Measurements from ENCODE around the gene MAGI1.

MAGI1 gene

GRCh38 chr3:65334045-65334665 lies 704.6 kb downstream of the MAGI1 start:
- Histone ChIP-seq H2AK5ac (ENCODE audit: low read length) (no peak overlapping the region), H4K5ac (ENCODE audit: low read length) (no peak overlapping the region), H3K4me3 (ENCODE audit: low read length) (no peak overlapping the region), H3K27me3 (ENCODE audit: insufficient read depth, low read length, poor library complexity) (no peaks in the 10 kb centered on the region), H3K4ac (ENCODE audit: low read depth, low read length) (no peak overlapping the region), H2BK120ac (ENCODE audit: low read depth, low read length) (no peak overlapping the region), H3K36me3 (ENCODE audit: control insufficient read depth, insufficient read depth, low read length) (no peaks in the 10 kb centered on the region), H3K79me2 (ENCODE audit: control insufficient read depth, insufficient read depth, low read length) (no peaks in the 10 kb centered on the region), H3K56ac (ENCODE audit: low read length) (no peak overlapping the region), H3K9ac (ENCODE audit: low read length) (no peak overlapping the region), H2BK5ac (ENCODE audit: low read length) (no peak overlapping the region), H2BK15ac (replicated peaks; ENCODE audit: low read depth) (no peak overlapping the region), H3K23ac (ENCODE audit: low read length) (no peak overlapping the region), H3K79me1 (ENCODE audit: low read length) (no peaks in the 10 kb centered on the region), H3K27ac (ENCODE audit: low read depth, low read length) (no peak overlapping the region), H3K18ac (ENCODE audit: low read length) (no peak overlapping the region), H3K4me2 (ENCODE audit: low read length) (no peak overlapping the region), H4K8ac (ENCODE audit: low read depth, low read length) (no peak overlapping the region), H3K4me1 (ENCODE audit: control insufficient read depth, low read depth, low read length) (no peaks in the 10 kb centered on the region)
- WGBS (ENCODE audit: extremely low coverage, insufficient coverage, low lambda C conversion rate) = no CpG with 5 or more reads among the region's 1 CpG
- no peak for DNase-seq

- DNase-seq = no peak
- no peak overlapping the region for H3K27ac ChIP-seq (ENCODE audit: low read depth, low read length)
- no peak overlapping the region for H2BK5ac ChIP-seq (ENCODE audit: low read length)
- H3K27me3 ChIP-seq (ENCODE audit: insufficient read depth, low read length, poor library complexity) = no peaks in the 10 kb centered on the region
- WGBS (ENCODE audit: extremely low coverage, insufficient coverage, low lambda C conversion rate) = no CpG with 5 or more reads among the region's 3 CpGs
- no peak overlapping the region for H4K5ac ChIP-seq (ENCODE audit: low read length)
- H2BK120ac ChIP-seq (ENCODE audit: low read depth, low read length) = no peak overlapping the region
- no peak overlapping the region for H3K4me3 ChIP-seq (ENCODE audit: low read length)
- H2AK5ac ChIP-seq (ENCODE audit: low read length) = no peak overlapping the region
- H3K9ac ChIP-seq (ENCODE audit: low read length) = no peak overlapping the region
- no peaks in the 10 kb centered on the region for H3K79me1 ChIP-seq (ENCODE audit: low read length)
- H3K4me1 ChIP-seq (ENCODE audit: control insufficient read depth, low read depth, low read length) = no peaks in the 10 kb centered on the region
- H4K8ac ChIP-seq (ENCODE audit: low read depth, low read length) = no peak overlapping the region
- no peak overlapping the region for H3K4ac ChIP-seq (ENCODE audit: low read depth, low read length)
- no peak overlapping the region for H3K18ac ChIP-seq (ENCODE audit: low read length)
- H3K23ac ChIP-seq (ENCODE audit: low read length) = no peak overlapping the region
- no peaks in the 10 kb centered on the region for H3K79me2 ChIP-seq (ENCODE audit: control insufficient read depth, insufficient read depth, low read length)
- H3K56ac ChIP-seq (ENCODE audit: low read length) = no peak overlapping the region
- no peak overlapping the region for H2BK15ac ChIP-seq (replicated peaks; ENCODE audit: low read depth)
- H3K4me2 ChIP-seq (ENCODE audit: low read length) = no peak overlapping the region
- H3K36me3 ChIP-seq (ENCODE audit: control insufficient read depth, insufficient read depth, low read length) = no peaks in the 10 kb centered on the region
These were observed 707.0 kb downstream of the MAGI1 start for GRCh38 chr3:65331730-65332129.

GRCh38 chr3:65330072-65330471 lies 708.6 kb downstream of the MAGI1 start:
- no peak overlapping the region for H3K18ac ChIP-seq (ENCODE audit: low read length)
- no peak overlapping the region for H3K56ac ChIP-seq (ENCODE audit: low read length)
- H3K23ac ChIP-seq (ENCODE audit: low read length) = no peak overlapping the region
- H3K4me2 ChIP-seq (ENCODE audit: low read length) = no peak overlapping the region
- WGBS (ENCODE audit: extremely low coverage, insufficient coverage, low lambda C conversion rate) = no CpG with 5 or more reads among the region's 6 CpGs
- no peaks in the 10 kb centered on the region for H3K27me3 ChIP-seq (ENCODE audit: insufficient read depth, low read length, poor library complexity)
- H2BK5ac ChIP-seq (ENCODE audit: low read length) = no peak overlapping the region
- H3K36me3 ChIP-seq (ENCODE audit: control insufficient read depth, insufficient read depth, low read length) = no peaks in the 10 kb centered on the region
- no peaks in the 10 kb centered on the region for H3K4me1 ChIP-seq (ENCODE audit: control insufficient read depth, low read depth, low read length)
- no peaks in the 10 kb centered on the region for H3K79me2 ChIP-seq (ENCODE audit: control insufficient read depth, insufficient read depth, low read length)
- no peak overlapping the region for H3K4ac ChIP-seq (ENCODE audit: low read depth, low read length)
- no peak overlapping the region for H2BK120ac ChIP-seq (ENCODE audit: low read depth, low read length)
- no peak overlapping the region for H3K4me3 ChIP-seq (ENCODE audit: low read length)
- H4K5ac ChIP-seq (ENCODE audit: low read length) = no peak overlapping the region
- no peak for DNase-seq
- no peak overlapping the region for H3K27ac ChIP-seq (ENCODE audit: low read depth, low read length)
- no peak overlapping the region for H4K8ac ChIP-seq (ENCODE audit: low read depth, low read length)
- no peak overlapping the region for H2AK5ac ChIP-seq (ENCODE audit: low read length)
- H2BK15ac ChIP-seq (replicated peaks; ENCODE audit: low read depth) = no peak overlapping the region
- no peak overlapping the region for H3K9ac ChIP-seq (ENCODE audit: low read length)
- H3K79me1 ChIP-seq (ENCODE audit: low read length) = no peaks in the 10 kb centered on the region

- no peak overlapping the region for H3K23ac ChIP-seq (ENCODE audit: low read length)
- no peak overlapping the region for H3K4me3 ChIP-seq (ENCODE audit: low read length)
- H3K4me2 ChIP-seq (ENCODE audit: low read length) = no peak overlapping the region
- no peak overlapping the region for H2BK120ac ChIP-seq (ENCODE audit: low read depth, low read length)
- H4K8ac ChIP-seq (ENCODE audit: low read depth, low read length) = no peak overlapping the region
- H3K9ac ChIP-seq (ENCODE audit: low read length) = no peak overlapping the region
- H4K5ac ChIP-seq (ENCODE audit: low read length) = no peak overlapping the region
- no peak overlapping the region for H2BK15ac ChIP-seq (replicated peaks; ENCODE audit: low read depth)
- no peaks in the 10 kb centered on the region for H3K4me1 ChIP-seq (ENCODE audit: control insufficient read depth, low read depth, low read length)
- H3K79me1 ChIP-seq (ENCODE audit: low read length) = no peaks in the 10 kb centered on the region
- H2BK5ac ChIP-seq (ENCODE audit: low read length) = no peak overlapping the region
- no peak for DNase-seq
- H3K27ac ChIP-seq (ENCODE audit: low read depth, low read length) = no peak overlapping the region
- no peaks in the 10 kb centered on the region for H3K79me2 ChIP-seq (ENCODE audit: control insufficient read depth, insufficient read depth, low read length)
- no peak overlapping the region for H3K4ac ChIP-seq (ENCODE audit: low read depth, low read length)
- H3K27me3 ChIP-seq (ENCODE audit: insufficient read depth, low read length, poor library complexity) = no peaks in the 10 kb centered on the region
- H3K18ac ChIP-seq (ENCODE audit: low read length) = no peak overlapping the region
- H3K56ac ChIP-seq (ENCODE audit: low read length) = no peak overlapping the region
- no CpG with 5 or more reads among the region's 4 CpGs for WGBS (ENCODE audit: extremely low coverage, insufficient coverage, low lambda C conversion rate)
- no peaks in the 10 kb centered on the region for H3K36me3 ChIP-seq (ENCODE audit: control insufficient read depth, insufficient read depth, low read length)
- no peak overlapping the region for H2AK5ac ChIP-seq (ENCODE audit: low read length)
These were observed 710.6 kb downstream of the MAGI1 start for GRCh38 chr3:65328148-65328547.

GRCh38 chr3:65326574-65326973 lies 712.1 kb downstream of the MAGI1 start:
- no peak overlapping the region for H3K4ac ChIP-seq (ENCODE audit: low read depth, low read length)
- no peak overlapping the region for H3K4me3 ChIP-seq (ENCODE audit: low read length)
- H3K4me2 ChIP-seq (ENCODE audit: low read length) = no peak overlapping the region
- H3K9ac ChIP-seq (ENCODE audit: low read length) = no peak overlapping the region
- H4K8ac ChIP-seq (ENCODE audit: low read depth, low read length) = no peak overlapping the region
- no peak overlapping the region for H2AK5ac ChIP-seq (ENCODE audit: low read length)
- H3K27me3 ChIP-seq (ENCODE audit: insufficient read depth, low read length, poor library complexity) = no peaks in the 10 kb centered on the region
- H3K18ac ChIP-seq (ENCODE audit: low read length) = no peak overlapping the region
- no peak overlapping the region for H3K27ac ChIP-seq (ENCODE audit: low read depth, low read length)
- WGBS (ENCODE audit: extremely low coverage, insufficient coverage, low lambda C conversion rate) = no CpG with 5 or more reads among the region's 3 CpGs
- H2BK15ac ChIP-seq (replicated peaks; ENCODE audit: low read depth) = no peak overlapping the region
- H2BK120ac ChIP-seq (ENCODE audit: low read depth, low read length) = no peak overlapping the region
- no peaks in the 10 kb centered on the region for H3K36me3 ChIP-seq (ENCODE audit: control insufficient read depth, insufficient read depth, low read length)
- no peak overlapping the region for H3K56ac ChIP-seq (ENCODE audit: low read length)
- H3K79me1 ChIP-seq (ENCODE audit: low read length) = no peaks in the 10 kb centered on the region
- H3K79me2 ChIP-seq (ENCODE audit: control insufficient read depth, insufficient read depth, low read length) = no peaks in the 10 kb centered on the region
- H4K5ac ChIP-seq (ENCODE audit: low read length) = no peak overlapping the region
- no peaks in the 10 kb centered on the region for H3K4me1 ChIP-seq (ENCODE audit: control insufficient read depth, low read depth, low read length)
- DNase-seq = no peak
- H2BK5ac ChIP-seq (ENCODE audit: low read length) = no peak overlapping the region
- H3K23ac ChIP-seq (ENCODE audit: low read length) = no peak overlapping the region

GRCh38 chr3:65322910-65323309 lies 715.8 kb downstream of the MAGI1 start:
- no peak overlapping the region for H3K4me2 ChIP-seq (ENCODE audit: low read length)
- no peak for DNase-seq
- H2BK5ac ChIP-seq (ENCODE audit: low read length) = no peak overlapping the region
- H3K79me1 ChIP-seq (ENCODE audit: low read length) = no peaks in the 10 kb centered on the region
- H3K9ac ChIP-seq (ENCODE audit: low read length) = no peak overlapping the region
- no peak overlapping the region for H3K56ac ChIP-seq (ENCODE audit: low read length)
- no peaks in the 10 kb centered on the region for H3K36me3 ChIP-seq (ENCODE audit: control insufficient read depth, insufficient read depth, low read length)
- H3K79me2 ChIP-seq (ENCODE audit: control insufficient read depth, insufficient read depth, low read length) = no peaks in the 10 kb centered on the region
- no CpG with 5 or more reads among the region's 7 CpGs for WGBS (ENCODE audit: extremely low coverage, insufficient coverage, low lambda C conversion rate)
- no peak overlapping the region for H2BK120ac ChIP-seq (ENCODE audit: low read depth, low read length)
- H3K4ac ChIP-seq (ENCODE audit: low read depth, low read length) = no peak overlapping the region
- no peak overlapping the region for H2BK15ac ChIP-seq (replicated peaks; ENCODE audit: low read depth)
- H3K27ac ChIP-seq (ENCODE audit: low read depth, low read length) = no peak overlapping the region
- H3K18ac ChIP-seq (ENCODE audit: low read length) = no peak overlapping the region
- H3K4me1 ChIP-seq (ENCODE audit: control insufficient read depth, low read depth, low read length) = no peaks in the 10 kb centered on the region
- no peak overlapping the region for H3K23ac ChIP-seq (ENCODE audit: low read length)
- no peak overlapping the region for H4K5ac ChIP-seq (ENCODE audit: low read length)
- no peak overlapping the region for H2AK5ac ChIP-seq (ENCODE audit: low read length)
- H4K8ac ChIP-seq (ENCODE audit: low read depth, low read length) = no peak overlapping the region
- H3K4me3 ChIP-seq (ENCODE audit: low read length) = no peak overlapping the region
- no peaks in the 10 kb centered on the region for H3K27me3 ChIP-seq (ENCODE audit: insufficient read depth, low read length, poor library complexity)

Data from mesendoderm (in vitro differentiated cells).